HepG2 (cell line): ENCODE data around the gene GCNT2. TPM values are rescaled to one million over a fixed set of nuclear protein-coding genes. Genes with fewer than 3 reads are reported as not detected.

Experiments used
- ATAC-seq: fragments of 200-7000 bp; cut with Tn5 transposase; 3 replicates; pipeline ENCODE4 v1.9.1; 2020; ENCODE audit warnings: mild to moderate bottlenecking, moderate library complexity
- BruUV-seq: library from RNA; stranded (reverse); fragments of 400-500 nt; replicated peaks from 2 replicates; lab custom pipeline; 2021; lab: Mats Ljungman, UMichigan
- CTCF ChIA-PET: fragments of 300-600 bp; formaldehyde crosslinking; extraction: SDS; loops from one replicate; lab custom pipeline; 2021; ENCODE audit warnings: low total read pairs, inconsistent platforms, low intra/inter-chr PET ratio; lab: Yijun Ruan, JAX
- POLR2A ChIA-PET: fragments of 350-600 bp; sonication (Branson Sonifier 250); formaldehyde crosslinking; loops from one replicate; lab custom pipeline; 2020; ENCODE audit warnings: antibody characterized with exemption, inconsistent platforms; lab: Yijun Ruan, JAX
- DNase-seq: peaks from one replicate; pipeline ENCODE4 v3.0.0-alpha.2; 2015; ENCODE audit warnings: low spot score
- FAIRE-seq: peaks from 3 replicates; lab custom pipeline; 2011; peaks lifted over from hg19 to GRCh38; lab: Jason Lieb, UNC
- H2AFZ ChIP-seq: one replicate; pipeline ENCODE4 v1.6.1; 2011; ENCODE audit warnings: low read length, inconsistent platforms
- H3K27ac ChIP-seq: fragments of 300-600 bp; 3 replicates; pipeline ENCODE4 v1.8.0; 2011; ENCODE audit warnings: mixed run types, mild to moderate bottlenecking, mixed read lengths, low read length, inconsistent platforms; ENCODE audit not compliant: insufficient read depth; ENCODE audit errors: extremely low read length
- H3K27me3 ChIP-seq, 2 experiments: fragments of 200-600 bp in 1 of 2; 2 replicates in 1 of 2; 3 replicates in 1 of 2; pipeline versions ENCODE4 v1.6.0 to v1.8.0; 2011; ENCODE audit warnings: low read length in 2 of 2, mild to moderate bottlenecking in 2 of 2, moderate library complexity in 2 of 2, inconsistent platforms in 1 of 2; ENCODE audit not compliant: insufficient read depth in 2 of 2, control insufficient read depth in 1 of 2
- H3K36me3 ChIP-seq, 2 experiments: fragments of 200-600 bp in 1 of 2; replicated peaks in 1 of 2; 2 replicates in 1 of 2; 3 replicates in 1 of 2; pipeline versions ENCODE4 v1.5.1 to v1.8.0; 2011; ENCODE audit warnings: low read length in 2 of 2, inconsistent platforms in 1 of 2; ENCODE audit not compliant: insufficient read depth in 2 of 2, control insufficient read depth in 1 of 2
- H3K4me1 ChIP-seq: 2 replicates; pipeline ENCODE4 v1.5.1; 2012; ENCODE audit warnings: low read length, inconsistent platforms; ENCODE audit not compliant: insufficient read depth
- H3K4me2 ChIP-seq: 2 replicates; pipeline ENCODE4 v1.6.0; 2011; ENCODE audit warnings: low read depth, low read length, inconsistent platforms
- H3K4me3 ChIP-seq, 3 experiments: fragments of 200-600 bp in 1 of 3; sonication (generic), shearing (Covaris generic) in 1 of 3; replicated peaks in 1 of 3; 2 replicates each; pipeline ENCODE4 v1.5.1; 2011 to 2016; ENCODE audit warnings: low read length in 3 of 3, inconsistent platforms in 2 of 3, low read depth in 2 of 3, mild to moderate bottlenecking in 2 of 3, control low read depth in 1 of 3, mixed read lengths in 1 of 3; ENCODE audit not compliant: insufficient read depth in 1 of 3
- H3K79me2 ChIP-seq: one replicate; pipeline ENCODE4 v1.6.1; 2011; ENCODE audit warnings: low read length, inconsistent platforms; ENCODE audit not compliant: insufficient read depth
- H3K9ac ChIP-seq: 2 replicates; pipeline ENCODE4 v1.6.0; 2011; ENCODE audit warnings: mild to moderate bottlenecking, low read depth, low read length, inconsistent platforms; ENCODE audit not compliant: insufficient read depth
- H3K9me3 ChIP-seq: 2 replicates; pipeline ENCODE4 v1.5.1; 2012; ENCODE audit warnings: mild to moderate bottlenecking, low read length
- H4K20me1 ChIP-seq: 2 replicates; pipeline ENCODE4 v1.6.0; 2011; ENCODE audit warnings: inconsistent platforms, mild to moderate bottlenecking, low read length, moderate library complexity; ENCODE audit not compliant: insufficient read depth
- ATF5 ChIP-seq: sonication (generic); formaldehyde crosslinking; IDR thresholded peaks from 2 replicates; pipeline ENCODE4 v1.4.0; 2020; ENCODE audit warnings: mild to moderate bottlenecking, low read depth, missing genetic modification reagents
- DNMT1 ChIP-seq: sonication (generic); formaldehyde crosslinking; IDR thresholded peaks from 2 replicates; pipeline ENCODE4 v1.5.1; 2020; ENCODE audit warnings: mild to moderate bottlenecking, missing genetic modification reagents
- MXI1 ChIP-seq: IDR thresholded peaks from 3 replicates; pipeline ENCODE4 v1.6.1; 2012; ENCODE audit warnings: low read depth, low read length, inconsistent platforms, borderline replicate concordance
- SNRNP70 ChIP-seq: fragments of 200-400 bp; formaldehyde crosslinking; IDR thresholded peaks from 2 replicates; pipeline ENCODE4 v1.6.1; 2017; ENCODE audit warnings: mild to moderate bottlenecking, low read depth, low read length, moderate library complexity
- ZBTB10 ChIP-seq: sonication (generic); formaldehyde crosslinking; IDR thresholded peaks from 2 replicates; pipeline ENCODE4 v1.4.0; 2020; ENCODE audit warnings: missing genetic modification reagents, borderline replicate concordance
- ZBTB42 ChIP-seq: sonication (generic); formaldehyde crosslinking; IDR thresholded peaks from 2 replicates; pipeline ENCODE4 v1.5.0; 2020; ENCODE audit warnings: mild to moderate bottlenecking, missing genetic modification reagents
- ZFY ChIP-seq: sonication (generic); formaldehyde crosslinking; IDR thresholded peaks from 2 replicates; pipeline ENCODE4 v1.4.0; 2020; ENCODE audit warnings: missing genetic modification reagents
- ZNF362 ChIP-seq: sonication (generic); formaldehyde crosslinking; IDR thresholded peaks from 2 replicates; pipeline ENCODE4 v1.4.0; 2020; ENCODE audit warnings: missing genetic modification reagents, mild to moderate bottlenecking, borderline replicate concordance
- ZNF414 ChIP-seq: sonication (generic); formaldehyde crosslinking; IDR thresholded peaks from 2 replicates; pipeline ENCODE4 v1.5.0; 2020; ENCODE audit warnings: missing genetic modification reagents
- WGBS: methylation state at CpG from one replicate; pipeline ENCODE4 v1.1.6; 2017; ENCODE audit warnings: low lambda C conversion rate; 5-methylcytosine and 5-hydroxymethylcytosine counted together
- in situ Hi-C: cut with HindIII; loops from 2 replicates; pipeline ENCODE4 v1.10.0; 2017; ENCODE audit warnings: low pct_unique_long_range_greater_than_20kb; ENCODE audit not compliant: extremely low pct_ligation_motif_present
- intact Hi-C: fragments of 100-400 bp; cut with micrococcal nuclease; formaldehyde crosslinking; loops from one replicate; pipeline ENCODE4 v1.10.0; 2022; ENCODE audit not compliant: unreplicated experiment
- polyA plus RNA-seq, 8 experiments: library from polyadenylated mRNA; depleted of rRNA in 3 of 8; stranded (reverse) in 7 of 8; unstranded in 1 of 8; fragments of >200 nt; fragmentation: Illumina TruSeq in 4 of 8; extraction: Trizol in 4 of 8; gene quantifications; 2 replicates each; pipeline versions ENCODE4 v1.2.1 to v1.2.3, GENCODE V29; 2011 to 2016; ENCODE audit warnings: low read depth in 4 of 8, missing spikeins in 1 of 8, mixed read lengths in 1 of 8; ENCODE audit not compliant: insufficient read depth in 1 of 8
- total RNA-seq, 5 experiments: library from RNA; depleted of rRNA; stranded (reverse); fragments of >200 nt; fragmentation: Illumina TruSeq; extraction: Trizol; gene quantifications; 2 replicates each; pipeline ENCODE4 v1.2.3, GENCODE V29; 2016; ENCODE audit warnings: low read depth in 1 of 5
- TF ChIP-seq, protein P1 (sequence below): sonication (generic); formaldehyde crosslinking; IDR thresholded peaks from 2 replicates; pipeline ENCODE4 v1.5.0; 2020; ENCODE audit warnings: mild to moderate bottlenecking, missing genetic modification reagents, borderline replicate concordance
- TF ChIP-seq, protein P2 (sequence below): IDR thresholded peaks from 2 replicates; pipeline ENCODE4 v1.6.1; 2016; ENCODE audit warnings: mild to moderate bottlenecking, missing biosample characterization, missing genetic modification reagents
- TF ChIP-seq, protein P3 (sequence below): sonication (generic); formaldehyde crosslinking; IDR thresholded peaks from 2 replicates; pipeline ENCODE4 v1.5.1; 2020; ENCODE audit warnings: mild to moderate bottlenecking, moderate library complexity, missing genetic modification reagents

Gene GCNT2
- total and polyA plus RNA-seq, 2 of the 13 experiments (the other 11 are each of a cell fraction or from before 2014, with no cell fraction given): 11.8 to 31.9 TPM

DNA sequence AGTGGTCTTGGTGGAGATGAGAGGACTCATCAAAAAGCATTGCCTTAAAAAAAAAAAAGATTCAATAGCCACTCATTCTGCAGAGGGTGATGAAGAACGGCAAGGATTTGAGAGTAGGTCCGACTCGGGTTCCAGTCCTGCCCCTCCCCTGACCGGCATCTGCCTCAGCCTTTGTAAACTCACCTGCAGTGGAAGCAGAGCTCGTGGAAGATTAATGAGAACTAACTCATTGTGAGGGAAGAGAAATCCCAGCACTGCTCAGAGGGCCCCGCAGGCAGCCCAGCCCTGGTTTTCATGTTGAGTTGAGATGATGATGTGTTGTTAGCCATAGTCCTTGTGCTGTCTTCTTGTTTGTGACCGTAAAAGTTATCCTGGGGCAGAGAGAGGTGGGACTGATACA, 59.4 kb downstream of the GCNT2 start:
- Histone ChIP-seq H3K4me1 (peaks cover 27% of the 10 kb centered on the region), H3K4me2 (no peak overlapping the region), H3K79me2 (no peaks in the 10 kb centered on the region), H4K20me1 (peaks cover 3% of the 10 kb centered on the region), H3K27ac (no peak overlapping the region), H2AFZ (no peak overlapping the region), H3K36me3 (no peaks in the 10 kb centered on the region; a peak in 1 of 5 replicates), H3K9ac (no peak overlapping the region), H3K4me3 (no peak overlapping the region), H3K27me3 (no peaks in the 10 kb centered on the region), H3K9me3 (no peaks in the 10 kb centered on the region)
- BruUV-seq: no TSS peak
- FAIRE-seq (no peak), ATAC-seq (no peak), DNase-seq (no peak)
- 93% methylated on average over 7 of the region's 7 CpGs for WGBS
- intact Hi-C loops: no loop called here
- ChIA-PET POLR2A (no interaction called here), CTCF (no interaction called here)
- in situ Hi-C loops: no loop called here
- no peak for TF ChIP-seq ATF5
- TF ChIP-seq, protein P1, sequence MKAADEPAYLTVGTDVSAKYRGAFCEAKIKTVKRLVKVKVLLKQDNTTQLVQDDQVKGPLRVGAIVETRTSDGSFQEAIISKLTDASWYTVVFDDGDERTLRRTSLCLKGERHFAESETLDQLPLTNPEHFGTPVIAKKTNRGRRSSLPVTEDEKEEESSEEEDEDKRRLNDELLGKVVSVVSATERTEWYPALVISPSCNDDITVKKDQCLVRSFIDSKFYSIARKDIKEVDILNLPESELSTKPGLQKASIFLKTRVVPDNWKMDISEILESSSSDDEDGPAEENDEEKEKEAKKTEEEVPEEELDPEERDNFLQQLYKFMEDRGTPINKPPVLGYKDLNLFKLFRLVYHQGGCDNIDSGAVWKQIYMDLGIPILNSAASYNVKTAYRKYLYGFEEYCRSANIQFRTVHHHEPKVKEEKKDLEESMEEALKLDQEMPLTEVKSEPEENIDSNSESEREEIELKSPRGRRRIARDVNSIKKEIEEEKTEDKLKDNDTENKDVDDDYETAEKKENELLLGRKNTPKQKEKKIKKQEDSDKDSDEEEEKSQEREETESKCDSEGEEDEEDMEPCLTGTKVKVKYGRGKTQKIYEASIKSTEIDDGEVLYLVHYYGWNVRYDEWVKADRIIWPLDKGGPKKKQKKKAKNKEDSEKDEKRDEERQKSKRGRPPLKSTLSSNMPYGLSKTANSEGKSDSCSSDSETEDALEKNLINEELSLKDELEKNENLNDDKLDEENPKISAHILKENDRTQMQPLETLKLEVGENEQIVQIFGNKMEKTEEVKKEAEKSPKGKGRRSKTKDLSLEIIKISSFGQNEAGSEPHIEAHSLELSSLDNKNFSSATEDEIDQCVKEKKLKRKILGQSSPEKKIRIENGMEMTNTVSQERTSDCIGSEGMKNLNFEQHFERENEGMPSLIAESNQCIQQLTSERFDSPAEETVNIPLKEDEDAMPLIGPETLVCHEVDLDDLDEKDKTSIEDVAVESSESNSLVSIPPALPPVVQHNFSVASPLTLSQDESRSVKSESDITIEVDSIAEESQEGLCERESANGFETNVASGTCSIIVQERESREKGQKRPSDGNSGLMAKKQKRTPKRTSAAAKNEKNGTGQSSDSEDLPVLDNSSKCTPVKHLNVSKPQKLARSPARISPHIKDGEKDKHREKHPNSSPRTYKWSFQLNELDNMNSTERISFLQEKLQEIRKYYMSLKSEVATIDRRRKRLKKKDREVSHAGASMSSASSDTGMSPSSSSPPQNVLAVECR (CRISPR knock-in tag): no peak
- no peak for TF ChIP-seq ZBTB10 (CRISPR knock-in tag)
- no peak for TF ChIP-seq SNRNP70
- no peak for TF ChIP-seq ZBTB42 (CRISPR knock-in tag)
- TF ChIP-seq ZNF414 (CRISPR knock-in tag): no peak
- no peak for TF ChIP-seq MXI1
- no peak for TF ChIP-seq ZFY (CRISPR knock-in tag)
- TF ChIP-seq, protein P2, sequence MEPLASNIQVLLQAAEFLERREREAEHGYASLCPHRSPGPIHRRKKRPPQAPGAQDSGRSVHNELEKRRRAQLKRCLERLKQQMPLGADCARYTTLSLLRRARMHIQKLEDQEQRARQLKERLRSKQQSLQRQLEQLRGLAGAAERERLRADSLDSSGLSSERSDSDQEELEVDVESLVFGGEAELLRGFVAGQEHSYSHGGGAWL: no peak
- TF ChIP-seq, protein P3, sequence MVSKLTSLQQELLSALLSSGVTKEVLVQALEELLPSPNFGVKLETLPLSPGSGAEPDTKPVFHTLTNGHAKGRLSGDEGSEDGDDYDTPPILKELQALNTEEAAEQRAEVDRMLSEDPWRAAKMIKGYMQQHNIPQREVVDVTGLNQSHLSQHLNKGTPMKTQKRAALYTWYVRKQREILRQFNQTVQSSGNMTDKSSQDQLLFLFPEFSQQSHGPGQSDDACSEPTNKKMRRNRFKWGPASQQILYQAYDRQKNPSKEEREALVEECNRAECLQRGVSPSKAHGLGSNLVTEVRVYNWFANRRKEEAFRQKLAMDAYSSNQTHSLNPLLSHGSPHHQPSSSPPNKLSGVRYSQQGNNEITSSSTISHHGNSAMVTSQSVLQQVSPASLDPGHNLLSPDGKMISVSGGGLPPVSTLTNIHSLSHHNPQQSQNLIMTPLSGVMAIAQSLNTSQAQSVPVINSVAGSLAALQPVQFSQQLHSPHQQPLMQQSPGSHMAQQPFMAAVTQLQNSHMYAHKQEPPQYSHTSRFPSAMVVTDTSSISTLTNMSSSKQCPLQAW (CRISPR knock-in tag): no peak
- TF ChIP-seq DNMT1 (CRISPR knock-in tag): no peak
- TF ChIP-seq ZNF362 (CRISPR knock-in tag): no peak
